ENCODE measurements around the gene LRRC8B.

DNA sequence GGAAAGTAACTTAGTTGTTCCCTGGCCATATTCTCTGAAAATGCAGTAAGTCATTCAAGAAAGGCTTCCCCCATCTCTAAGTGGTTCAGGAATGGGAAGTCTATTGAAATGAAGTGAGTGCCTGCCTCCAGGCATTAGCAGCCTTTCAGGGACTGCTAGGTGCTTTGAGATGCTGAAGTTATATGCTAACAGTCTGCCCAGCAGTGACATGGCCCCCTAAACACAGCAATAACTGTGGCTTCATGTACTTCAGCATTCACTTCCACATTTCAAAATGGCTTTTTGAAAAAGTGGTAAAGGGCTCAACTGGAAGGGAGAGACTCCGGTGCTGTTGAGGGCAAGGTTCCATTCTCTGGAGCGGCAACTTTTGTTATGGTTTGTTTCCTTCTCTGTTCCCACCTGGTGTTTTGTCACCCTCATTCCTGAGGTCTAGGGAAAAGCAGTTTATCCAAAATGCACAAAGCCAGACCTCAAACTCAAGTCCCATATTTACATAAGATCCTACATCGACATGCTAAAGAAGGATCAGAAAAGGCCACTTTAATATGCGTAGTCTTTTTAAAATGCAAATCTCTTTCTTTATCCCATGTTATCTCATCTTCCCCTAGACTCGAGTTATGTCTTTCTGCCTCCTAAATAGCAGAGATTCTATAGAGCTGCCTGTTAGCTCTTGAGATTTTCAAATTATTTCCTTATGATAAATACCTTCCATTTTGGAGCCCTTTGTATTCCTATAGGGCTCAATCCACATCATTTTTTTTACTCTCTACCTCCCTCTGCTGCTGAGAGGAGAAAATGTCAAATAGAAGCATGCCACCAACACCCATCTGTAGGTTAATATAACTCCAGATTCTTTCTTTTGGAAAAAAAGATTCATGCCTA is 74.1 kb downstream of the LRRC8B start:
- no peak for TF ChIP-seq ZNF565 (CRISPR knock-in tag; conservative IDR thresholded peaks at IDR 0.05; ENCODE audit: low read depth)
- no peak for TF ChIP-seq TCF4 (CRISPR knock-in tag; IDR thresholded peaks at IDR 0.05; ENCODE audit: borderline replicate concordance)
- TF ChIP-seq, protein P1, sequence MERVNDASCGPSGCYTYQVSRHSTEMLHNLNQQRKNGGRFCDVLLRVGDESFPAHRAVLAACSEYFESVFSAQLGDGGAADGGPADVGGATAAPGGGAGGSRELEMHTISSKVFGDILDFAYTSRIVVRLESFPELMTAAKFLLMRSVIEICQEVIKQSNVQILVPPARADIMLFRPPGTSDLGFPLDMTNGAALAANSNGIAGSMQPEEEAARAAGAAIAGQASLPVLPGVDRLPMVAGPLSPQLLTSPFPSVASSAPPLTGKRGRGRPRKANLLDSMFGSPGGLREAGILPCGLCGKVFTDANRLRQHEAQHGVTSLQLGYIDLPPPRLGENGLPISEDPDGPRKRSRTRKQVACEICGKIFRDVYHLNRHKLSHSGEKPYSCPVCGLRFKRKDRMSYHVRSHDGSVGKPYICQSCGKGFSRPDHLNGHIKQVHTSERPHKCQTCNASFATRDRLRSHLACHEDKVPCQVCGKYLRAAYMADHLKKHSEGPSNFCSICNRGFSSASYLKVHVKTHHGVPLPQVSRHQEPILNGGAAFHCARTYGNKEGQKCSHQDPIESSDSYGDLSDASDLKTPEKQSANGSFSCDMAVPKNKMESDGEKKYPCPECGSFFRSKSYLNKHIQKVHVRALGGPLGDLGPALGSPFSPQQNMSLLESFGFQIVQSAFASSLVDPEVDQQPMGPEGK (CRISPR knock-in tag; IDR thresholded peaks at IDR 0.05; ENCODE audit: borderline replicate concordance) = no peak
- no peak for TF ChIP-seq ARNTL (CRISPR knock-in tag; IDR thresholded peaks at IDR 0.05; ENCODE audit: borderline replicate concordance, low read depth)
- TF ChIP-seq ZNF70 (CRISPR knock-in tag; IDR thresholded peaks at IDR 0.05) = no peak
- no peak for TF ChIP-seq RARB (CRISPR knock-in tag; IDR thresholded peaks at IDR 0.05)
- no peak for TF ChIP-seq BACH2 (CRISPR knock-in tag; IDR thresholded peaks at IDR 0.05; ENCODE audit: borderline replicate concordance)

Data from SK-N-SH treated with all-trans-retinoic acid at 6 μM for 48 hours (cell line).